ENCODE results near the gene MBD6.

- TF ChIP-seq POLR2AphosphoS5 (IDR thresholded peaks at IDR 0.05) (no peak), EP300 (IDR thresholded peaks at IDR 0.05; ENCODE audit: low read depth) (no peak)
Measured at GRCh38 chr12:57539134-57539768, 16.6 kb downstream of the MBD6 start.
